Activated CD4-positive, alpha-beta T cell treated with anti-CD3 and anti-CD28 coated beads, Interleukin-2, amount 10 ng/mL, durations not matched to agents 24 days and 14 days (primary cell): ENCODE results near the gene MYBPHL. TPM values are rescaled to one million over a fixed set of nuclear protein-coding genes. Genes with fewer than 3 reads are reported as not detected.
"Not testable (repeated sequence)": the region's sequence is repeated elsewhere in the genome, so short reads cannot be mapped to it uniquely, and the experiment has no call there.

ENCODE experiments used
- DNase-seq: peaks from one replicate; pipeline ENCODE4 v3.0.0; 2022
- H3K27ac Mint-ChIP-seq: one replicate; pipeline ENCODE4 v1.8.0; 2022; ENCODE audit warnings: mild to moderate bottlenecking, mixed read lengths
- H3K27me3 Mint-ChIP-seq: one replicate; pipeline ENCODE4 v1.8.0; 2022; ENCODE audit warnings: mixed read lengths
- H3K36me3 Mint-ChIP-seq: one replicate; pipeline ENCODE4 v1.8.0; 2022; ENCODE audit warnings: low read depth, mild to moderate bottlenecking, mixed read lengths
- H3K4me1 Mint-ChIP-seq: one replicate; pipeline ENCODE4 v1.8.0; 2021; ENCODE audit warnings: mixed read lengths
- H3K4me3 Mint-ChIP-seq: one replicate; pipeline ENCODE4 v1.8.0; 2022; ENCODE audit warnings: mild to moderate bottlenecking, moderate library complexity, mixed read lengths
- H3K9me3 Mint-ChIP-seq: one replicate; pipeline ENCODE4 v1.8.0; 2021; ENCODE audit warnings: mixed read lengths
- intact Hi-C: fragments of 100-400 bp; cut with micrococcal nuclease; formaldehyde crosslinking; loops from one replicate; pipeline ENCODE4 v1.15.1; 2023
- total RNA-seq: library from RNA; stranded (reverse); gene quantifications from 2 replicates; pipeline ENCODE4 v1.2.3, GENCODE V29; 2022

The MYBPHL gene
- total RNA-seq, 1 donor from 2014 or later, result not detected

- no peaks in the 10 kb centered on the region for H3K4me1 Mint-ChIP-seq
- no peak overlapping the region for H3K27ac Mint-ChIP-seq
- no peak for DNase-seq
- no peak overlapping the region for H3K4me3 Mint-ChIP-seq
- H3K9me3 Mint-ChIP-seq, result no peaks in the 10 kb centered on the region
- intact Hi-C loops, result no loop called here
- no peaks in the 10 kb centered on the region for H3K36me3 Mint-ChIP-seq
- H3K27me3 Mint-ChIP-seq, result no peaks in the 10 kb centered on the region
Measured at GRCh38 chr1:109319114-109319513, 12.3 kb upstream of the MYBPHL start.

GRCh38 chr1:109316506-109316905 is 9.7 kb upstream of the MYBPHL start:
- Mint-ChIP-seq H3K4me1 (no peaks in the 10 kb centered on the region), H3K9me3 (no peaks in the 10 kb centered on the region), H3K36me3 (no peaks in the 10 kb centered on the region), H3K27ac (no peak overlapping the region), H3K4me3 (no peak overlapping the region), H3K27me3 (peaks cover 7% of the 10 kb centered on the region)
- intact Hi-C loops, result no loop called here
- no peak for DNase-seq

GRCh38 chr1:109315288-109315687 is 8.5 kb upstream of the MYBPHL start:
- Mint-ChIP-seq H3K27ac (no peak overlapping the region), H3K36me3 (no peaks in the 10 kb centered on the region), H3K4me1 (no peaks in the 10 kb centered on the region), H3K4me3 (no peak overlapping the region), H3K9me3 (no peaks in the 10 kb centered on the region), H3K27me3 (peaks cover 7% of the 10 kb centered on the region)
- no peak for DNase-seq
- intact Hi-C loops, result no loop called here

- Mint-ChIP-seq H3K9me3 (no peaks in the 10 kb centered on the region), H3K4me3 (no peak overlapping the region), H3K36me3 (no peaks in the 10 kb centered on the region), H3K27ac (no peak overlapping the region), H3K27me3 (peaks cover 10% of the 10 kb centered on the region), H3K4me1 (no peaks in the 10 kb centered on the region)
- intact Hi-C loops, result no loop called here
- DNase-seq, result no peak
Measured at GRCh38 chr1:109314795-109315194, 8.0 kb upstream of the MYBPHL start.

- intact Hi-C loops, result no loop called here
- Mint-ChIP-seq H3K4me1 (no peaks in the 10 kb centered on the region), H3K9me3 (no peaks in the 10 kb centered on the region), H3K27me3 (peaks cover 17% of the 10 kb centered on the region), H3K4me3 (no peak overlapping the region), H3K36me3 (no peaks in the 10 kb centered on the region), H3K27ac (no peak overlapping the region)
- no peak for DNase-seq
Measured at GRCh38 chr1:109312978-109313775, 6.4 kb upstream of the MYBPHL start.

- intact Hi-C loops, result no loop called here
- H3K27me3 Mint-ChIP-seq, result peaks cover 17% of the 10 kb centered on the region
- H3K36me3 Mint-ChIP-seq, result no peaks in the 10 kb centered on the region
- H3K4me3 Mint-ChIP-seq, result no peak overlapping the region
- no peak overlapping the region for H3K27ac Mint-ChIP-seq
- DNase-seq, result no peak
- H3K9me3 Mint-ChIP-seq, result no peaks in the 10 kb centered on the region
- H3K4me1 Mint-ChIP-seq, result no peaks in the 10 kb centered on the region
Measured at GRCh38 chr1:109312246-109312645, 5.4 kb upstream of the MYBPHL start.

GRCh38 chr1:109309347-109309746 is 2.5 kb upstream of the MYBPHL start:
- Mint-ChIP-seq H3K27me3 (peaks cover 19% of the 10 kb centered on the region), H3K36me3 (no peaks in the 10 kb centered on the region), H3K9me3 (no peaks in the 10 kb centered on the region), H3K4me3 (no peak overlapping the region), H3K4me1 (no peaks in the 10 kb centered on the region), H3K27ac (no peak overlapping the region)
- intact Hi-C loops, result no loop called here
- no peak for DNase-seq

- Mint-ChIP-seq H3K27ac (no peak overlapping the region), H3K27me3 (peaks cover 15% of the 10 kb centered on the region), H3K36me3 (no peaks in the 10 kb centered on the region), H3K9me3 (no peaks in the 10 kb centered on the region), H3K4me1 (no peaks in the 10 kb centered on the region), H3K4me3 (no peak overlapping the region)
- no peak for DNase-seq
- intact Hi-C loops, result no loop called here
Measured at GRCh38 chr1:109307274-109308021, 637 bp upstream of the MYBPHL start.

GRCh38 chr1:109305991-109306390 is 820 bp downstream of the MYBPHL start:
- H3K4me1 Mint-ChIP-seq, H3K36me3 Mint-ChIP-seq, DNase-seq, H3K9me3 Mint-ChIP-seq, H3K4me3 Mint-ChIP-seq, H3K27ac Mint-ChIP-seq, intact Hi-C loops: not testable (repeated sequence)
- peaks cover 12% of the 10 kb centered on the region for H3K27me3 Mint-ChIP-seq

GRCh38 chr1:109304226-109304920 is 2.4 kb downstream of the MYBPHL start:
- Mint-ChIP-seq H3K9me3 (no peaks in the 10 kb centered on the region), H3K27me3 (peaks cover 7% of the 10 kb centered on the region), H3K4me3 (no peak overlapping the region), H3K27ac (no peak overlapping the region), H3K36me3 (no peaks in the 10 kb centered on the region), H3K4me1 (no peaks in the 10 kb centered on the region)
- intact Hi-C loops, result no loop called here
- DNase-seq, result no peak

- peaks cover 2% of the 10 kb centered on the region for H3K27me3 Mint-ChIP-seq
- H3K36me3 Mint-ChIP-seq, result no peaks in the 10 kb centered on the region
- no peak for DNase-seq
- intact Hi-C loops, result no loop called here
- no peaks in the 10 kb centered on the region for H3K9me3 Mint-ChIP-seq
- no peak overlapping the region for H3K27ac Mint-ChIP-seq
- H3K4me3 Mint-ChIP-seq, result no peak overlapping the region
- H3K4me1 Mint-ChIP-seq, result peaks cover 4% of the 10 kb centered on the region
Measured at GRCh38 chr1:109301874-109302273, 4.9 kb downstream of the MYBPHL start.

GRCh38 chr1:109300650-109301151 is 6.1 kb downstream of the MYBPHL start:
- Mint-ChIP-seq H3K9me3 (no peaks in the 10 kb centered on the region), H3K36me3 (no peaks in the 10 kb centered on the region), H3K4me3 (no peak overlapping the region), H3K27ac (no peak overlapping the region), H3K27me3 (peaks cover 2% of the 10 kb centered on the region), H3K4me1 (peaks cover 5% of the 10 kb centered on the region)
- intact Hi-C loops, result no loop called here
- no peak for DNase-seq

GRCh38 chr1:109299558-109300343 is 7.1 kb downstream of the MYBPHL start:
- Mint-ChIP-seq H3K9me3 (no peaks in the 10 kb centered on the region), H3K27me3 (peaks cover 8% of the 10 kb centered on the region), H3K4me1 (peaks cover 6% of the 10 kb centered on the region), H3K27ac (no peak overlapping the region), H3K4me3 (no peak overlapping the region), H3K36me3 (no peaks in the 10 kb centered on the region)
- DNase-seq, result no peak
- intact Hi-C loops, result no loop called here
